Sigmoid colon (tissue), 7 donors: ENCODE measurements around the gene DNAJC18. TPM values are rescaled to one million over a fixed set of nuclear protein-coding genes. Genes with fewer than 3 reads are reported as not detected.
A peak's percentile ranks its signal among the peaks of the same experiment; 100 is the strongest.

Experiments
- DNase-seq: peaks from one replicate; pipeline ENCODE4 v3.0.0-alpha.2; 2019
- H3K27ac ChIP-seq, 4 donors: fragments of 200-600 bp; sonication (generic); one replicate each; pipeline ENCODE4 v1.5.1; 2016 to 2019; ENCODE audit warnings: mild to moderate bottlenecking in 1 of 4
- H3K27me3 ChIP-seq, 3 donors: fragments of 200-600 bp; sonication (generic); one replicate each; pipeline ENCODE4 v1.5.1; 2019; ENCODE audit warnings: mild to moderate bottlenecking in 1 of 3
- H3K36me3 ChIP-seq, 4 donors: fragments of 200-600 bp; sonication (generic); one replicate each; pipeline ENCODE4 v1.5.1; 2016 to 2019
- H3K4me1 ChIP-seq, 4 donors: fragments of 200-600 bp; sonication (generic); one replicate each; pipeline ENCODE4 v1.5.1; 2017 to 2019
- H3K4me3 ChIP-seq, 4 donors: fragments of 200-600 bp; sonication (generic); one replicate each; pipeline ENCODE4 v1.5.1; 2017 to 2019; ENCODE audit warnings: mild to moderate bottlenecking in 2 of 4, moderate library complexity in 1 of 4
- H3K9me3 ChIP-seq, 4 donors: fragments of 200-600 bp in 3 of 4; sonication (generic) in 3 of 4; one replicate each; pipeline versions ENCODE4 v1.5.1 to v1.6.1; 2013 to 2019
- EP300 ChIP-seq, 4 donors: sonication (generic); formaldehyde crosslinking; IDR thresholded peaks; one replicate each; pipeline ENCODE4 v1.6.1; 2017; ENCODE audit warnings: antibody characterized with exemption in 4 of 4
- POLR2A ChIP-seq, 2 donors: fragments of 450-650 bp; IDR thresholded peaks; one replicate each; pipeline ENCODE4 v1.6.1; 2016; ENCODE audit warnings: antibody characterized with exemption in 2 of 2, mild to moderate bottlenecking in 2 of 2, moderate library complexity in 2 of 2
- POLR2AphosphoS5 ChIP-seq, 4 donors: sonication (generic); formaldehyde crosslinking; IDR thresholded peaks; one replicate each; pipeline ENCODE4 v1.6.1; 2017; ENCODE audit warnings: antibody characterized with exemption in 4 of 4
- WGBS, 2 donors: extraction: QIAGEN DNeasy Blood & Tissue Kit; methylation state at CpG; one replicate each; pipeline ENCODE4 v1.1.7; 2013; 5-methylcytosine and 5-hydroxymethylcytosine counted together
- intact Hi-C: fragments of 100-400 bp; cut with DNase I; formaldehyde crosslinking; loops from one replicate; pipeline ENCODE4 v1.15.1; 2023
- polyA plus RNA-seq, 3 donors: library from polyadenylated mRNA; stranded (reverse); fragments of 200-250 nt; gene quantifications; one replicate each; pipeline ENCODE4 v1.2.3, GENCODE V29; 2013
- total RNA-seq, 4 donors: library from RNA; depleted of rRNA; stranded (reverse); fragments of >200 nt; gene quantifications; one replicate each; pipeline ENCODE4 v1.1.0, GENCODE V29; 2016
- TF ChIP-seq, protein P1 (sequence below), 4 experiments: fragments of 450-650 bp in 3 of 4; fragments of 200-600 bp in 1 of 4; IDR thresholded peaks; one replicate each; pipeline ENCODE4 v1.5.1; 2016 to 2019; ENCODE audit warnings: antibody characterized with exemption in 4 of 4, mild to moderate bottlenecking in 3 of 4, moderate library complexity in 2 of 4
- donor health status: healthy with polysubstance abuse.
- donor health status: Bipolar disorder and iron deficiency.
- donor health status: healthy.

The DNAJC18 gene
- total and polyA plus RNA-seq, 7 donors: 1.2 to 12.5 (median 6.8) TPM

DNA sequence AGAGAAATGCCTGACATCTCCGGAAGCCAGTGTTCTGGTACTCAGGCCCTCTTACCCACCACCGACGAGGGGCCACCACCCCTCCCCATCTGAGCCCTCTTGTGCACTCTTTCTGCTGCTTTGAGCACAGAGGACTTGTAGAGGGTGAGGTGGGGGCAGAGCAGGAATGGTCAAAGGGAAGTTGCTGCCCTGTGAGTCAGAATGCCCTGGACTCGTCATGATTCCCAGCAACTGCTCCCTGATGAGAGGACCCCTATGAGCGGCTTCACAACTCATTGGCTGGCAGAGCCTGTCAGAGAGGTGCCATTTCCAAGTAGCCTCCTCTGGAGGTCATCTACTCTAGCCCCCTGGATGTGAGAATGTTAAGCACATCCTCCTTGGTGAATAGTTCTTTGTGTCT lies 22.4 kb upstream of the DNAJC18 start:
- H3K27me3 ChIP-seq: no peaks in the 10 kb centered on the region
- H3K4me1 ChIP-seq: no peaks in the 10 kb centered on the region
- peak overlapping the region in 1 of 4 donors; percentile 18 for H3K4me3 ChIP-seq
- intact Hi-C loops: no loop called here
- DNase-seq: no peak
- H3K27ac ChIP-seq: peak overlapping the region in 3 of 4 donors; percentile 23 to 65 (median 52)
- H3K9me3 ChIP-seq: no peaks in the 10 kb centered on the region
- WGBS, 2 donors: 88 to 93% methylated on average over 5 of the region's 5 CpGs
- TF ChIP-seq POLR2AphosphoS5 (IDR thresholded peaks at IDR 0.05): no peak
- TF ChIP-seq, protein P1, sequence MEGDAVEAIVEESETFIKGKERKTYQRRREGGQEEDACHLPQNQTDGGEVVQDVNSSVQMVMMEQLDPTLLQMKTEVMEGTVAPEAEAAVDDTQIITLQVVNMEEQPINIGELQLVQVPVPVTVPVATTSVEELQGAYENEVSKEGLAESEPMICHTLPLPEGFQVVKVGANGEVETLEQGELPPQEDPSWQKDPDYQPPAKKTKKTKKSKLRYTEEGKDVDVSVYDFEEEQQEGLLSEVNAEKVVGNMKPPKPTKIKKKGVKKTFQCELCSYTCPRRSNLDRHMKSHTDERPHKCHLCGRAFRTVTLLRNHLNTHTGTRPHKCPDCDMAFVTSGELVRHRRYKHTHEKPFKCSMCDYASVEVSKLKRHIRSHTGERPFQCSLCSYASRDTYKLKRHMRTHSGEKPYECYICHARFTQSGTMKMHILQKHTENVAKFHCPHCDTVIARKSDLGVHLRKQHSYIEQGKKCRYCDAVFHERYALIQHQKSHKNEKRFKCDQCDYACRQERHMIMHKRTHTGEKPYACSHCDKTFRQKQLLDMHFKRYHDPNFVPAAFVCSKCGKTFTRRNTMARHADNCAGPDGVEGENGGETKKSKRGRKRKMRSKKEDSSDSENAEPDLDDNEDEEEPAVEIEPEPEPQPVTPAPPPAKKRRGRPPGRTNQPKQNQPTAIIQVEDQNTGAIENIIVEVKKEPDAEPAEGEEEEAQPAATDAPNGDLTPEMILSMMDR (IDR thresholded peaks at IDR 0.05): no peak
- no peak for TF ChIP-seq EP300 (IDR thresholded peaks at IDR 0.05)
- TF ChIP-seq POLR2A (IDR thresholded peaks at IDR 0.05): no peak
- H3K36me3 ChIP-seq: no peaks in the 10 kb centered on the region

DNA sequence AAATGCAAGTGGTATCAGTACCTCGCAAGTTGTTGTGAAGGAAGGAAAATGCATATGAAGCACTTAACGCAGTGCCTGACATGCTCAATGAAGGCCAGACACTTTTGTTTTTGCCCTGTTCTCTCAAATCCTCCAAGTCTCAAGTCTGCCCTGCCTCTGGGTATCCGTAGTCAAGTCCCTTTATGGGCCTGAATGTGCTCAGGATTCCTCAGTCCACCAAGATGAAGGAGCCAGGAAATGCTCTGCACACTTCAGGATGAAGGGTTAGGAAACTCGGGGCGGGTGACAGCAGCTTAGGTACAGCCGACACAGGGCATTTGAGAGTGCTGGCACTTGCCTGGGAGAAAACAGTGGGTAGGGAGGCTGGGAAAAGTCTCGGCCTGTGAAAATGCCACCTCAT lies 21.9 kb upstream of the DNAJC18 start:
- Histone ChIP-seq H3K4me3 (peak overlapping the region in 1 of 4 donors; percentile 18), H3K36me3 (no peaks in the 10 kb centered on the region), H3K9me3 (no peaks in the 10 kb centered on the region), H3K27me3 (no peaks in the 10 kb centered on the region), H3K4me1 (no peaks in the 10 kb centered on the region), H3K27ac (peak overlapping the region in 2 of 4 donors; percentile 2 to 65)
- no peak for DNase-seq
- TF ChIP-seq POLR2A (IDR thresholded peaks at IDR 0.05): no peak
- TF ChIP-seq POLR2AphosphoS5 (IDR thresholded peaks at IDR 0.05): no peak
- no peak for TF ChIP-seq EP300 (IDR thresholded peaks at IDR 0.05)
- TF ChIP-seq, protein P1 (IDR thresholded peaks at IDR 0.05): no peak
- WGBS, 2 donors: 88 to 94% methylated on average over 7 of the region's 7 CpGs
- intact Hi-C loops: no loop called here

- Histone ChIP-seq H3K4me3 (no peak overlapping the region), H3K27me3 (no peaks in the 10 kb centered on the region), H3K36me3 (no peaks in the 10 kb centered on the region), H3K27ac (peak overlapping the region in 3 of 4 donors; percentile 13 to 65 (median 15)), H3K4me1 (no peaks in the 10 kb centered on the region), H3K9me3 (no peaks in the 10 kb centered on the region)
- TF ChIP-seq POLR2AphosphoS5 (IDR thresholded peaks at IDR 0.05): no peak
- TF ChIP-seq POLR2A (IDR thresholded peaks at IDR 0.05): no peak
- TF ChIP-seq EP300 (IDR thresholded peaks at IDR 0.05): no peak
- TF ChIP-seq, protein P1 (IDR thresholded peaks at IDR 0.05): no peak
- intact Hi-C loops: no loop called here
- no peak for DNase-seq
- 75 to 87% methylated on average over 1 of the region's 1 CpG for WGBS, 2 donors
Measured at GRCh38 chr5:139460455-139460854, 21.1 kb upstream of the DNAJC18 start.

DNA sequence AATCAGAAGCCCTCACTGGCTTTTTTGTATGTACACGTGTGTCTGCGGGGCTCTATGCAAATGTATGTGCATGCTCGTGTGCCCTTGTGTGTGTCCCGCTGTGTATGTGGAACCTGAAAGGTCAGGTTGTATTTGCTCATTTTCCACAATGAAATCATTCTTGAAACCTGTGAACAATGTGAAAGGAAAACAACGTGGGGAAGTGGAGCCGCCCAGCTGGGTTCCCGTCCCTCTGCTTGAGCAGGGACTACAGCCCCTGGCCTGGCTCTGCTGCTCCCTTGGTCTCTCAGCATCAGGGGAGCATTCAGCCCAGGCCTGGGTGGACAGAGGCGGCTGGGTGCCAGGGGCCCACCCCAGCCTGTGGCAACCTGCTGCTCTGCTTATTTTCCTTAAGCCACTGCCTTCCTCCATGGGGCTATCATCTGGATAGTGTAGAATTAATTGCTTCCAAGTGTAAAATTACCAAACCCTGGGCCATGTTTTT lies 20.2 kb upstream of the DNAJC18 start:
- DNase-seq: peak; percentile 46
- H3K36me3 ChIP-seq: no peaks in the 10 kb centered on the region
- intact Hi-C loops: no loop called here
- WGBS, 2 donors: 21 to 59% methylated on average over 8 of the region's 8 CpGs
- no peaks in the 10 kb centered on the region for H3K27me3 ChIP-seq
- H3K27ac ChIP-seq: peak overlapping the region; percentile 12 to 56 (median 18)
- no peaks in the 10 kb centered on the region for H3K9me3 ChIP-seq
- no peaks in the 10 kb centered on the region for H3K4me1 ChIP-seq
- TF ChIP-seq POLR2A (IDR thresholded peaks at IDR 0.05) (no peak), POLR2AphosphoS5 (IDR thresholded peaks at IDR 0.05) (no peak), EP300 (IDR thresholded peaks at IDR 0.05) (no peak)
- TF ChIP-seq, protein P1 (IDR thresholded peaks at IDR 0.05): no peak
- no peak overlapping the region for H3K4me3 ChIP-seq
